Neural cell (in vitro differentiated cells): ENCODE results near the gene P2RY6. TPM values are rescaled to one million over a fixed set of nuclear protein-coding genes. Genes with fewer than 3 reads are reported as not detected.

Experiments used
- H2AFZ ChIP-seq: fragments of 200-600, 300-800 bp; sonication (generic), shearing (Covaris generic); 2 replicates; pipeline ENCODE4 v1.6.0; 2014; ENCODE audit warnings: low read depth, mild to moderate bottlenecking, antibody characterized with exemption, low read length, moderate library complexity
- H3F3A ChIP-seq: fragments of 200-600 bp; shearing (Covaris generic); 2 replicates; pipeline ENCODE4 v1.6.1; 2016; ENCODE audit warnings: mild to moderate bottlenecking, moderate library complexity, mixed read lengths, antibody characterized with exemption, low read length; ENCODE audit not compliant: insufficient read depth, poor library complexity, severe bottlenecking
- H3K27ac ChIP-seq: fragments of 200-600, 300-800 bp; sonication (generic), shearing (Covaris generic); 2 replicates; pipeline ENCODE4 v1.5.1; 2014; ENCODE audit warnings: mild to moderate bottlenecking, low read length, moderate library complexity
- H3K27me3 ChIP-seq: fragments of 300-800, 200-600 bp; sonication (generic), shearing (Covaris generic); 2 replicates; pipeline ENCODE4 v1.6.0; 2014; ENCODE audit warnings: mild to moderate bottlenecking, low read depth, low read length, moderate library complexity; ENCODE audit not compliant: insufficient read depth
- H3K36me3 ChIP-seq: fragments of 300-800, 200-600 bp; sonication (generic), shearing (Covaris generic); 2 replicates; pipeline ENCODE4 v1.5.1; 2014; ENCODE audit warnings: mild to moderate bottlenecking, antibody characterized with exemption, low read length, moderate library complexity; ENCODE audit not compliant: insufficient read depth
- H3K4me2 ChIP-seq: fragments of 300-800, 200-600 bp; sonication (generic), shearing (Covaris generic); 2 replicates; pipeline ENCODE4 v1.6.0; 2014; ENCODE audit warnings: mild to moderate bottlenecking, low read length
- H3K4me3 ChIP-seq: fragments of 300-800, 200-600 bp; sonication (generic), shearing (Covaris generic); 2 replicates; pipeline ENCODE4 v1.5.1; 2014; ENCODE audit warnings: mild to moderate bottlenecking, low read length, moderate library complexity
- H3K79me2 ChIP-seq: fragments of 200-600 bp; shearing (Covaris generic); replicated peaks from 2 replicates; pipeline ENCODE4 v1.6.0; 2014; ENCODE audit warnings: mild to moderate bottlenecking, low read length, moderate library complexity; ENCODE audit not compliant: insufficient read depth
- H3K9ac ChIP-seq: fragments of 300-800, 200-600 bp; sonication (generic), shearing (Covaris generic); 2 replicates; pipeline ENCODE4 v1.6.1; 2016; ENCODE audit warnings: mild to moderate bottlenecking, low read length, mixed read lengths
- H3K9me2 ChIP-seq: fragments of 200-600 bp; shearing (Covaris generic); 2 replicates; pipeline ENCODE4 v1.6.1; 2016; ENCODE audit warnings: mild to moderate bottlenecking, low read length, mixed read lengths; ENCODE audit not compliant: insufficient read depth
- H3K9me3 ChIP-seq: fragments of 200-600, 300-800 bp; sonication (generic), shearing (Covaris generic); 2 replicates; pipeline ENCODE4 v1.6.1; 2016; ENCODE audit warnings: mild to moderate bottlenecking, mixed run types, low read length, moderate library complexity, mixed read lengths
- H4K20me1 ChIP-seq: fragments of 200-600 bp; shearing (Covaris generic); 2 replicates; pipeline ENCODE4 v1.6.1; 2016; ENCODE audit warnings: mild to moderate bottlenecking, mixed run types; ENCODE audit not compliant: insufficient read depth
- EP300 ChIP-seq: fragments of 450-650 bp; conservative IDR thresholded peaks from 2 replicates; pipeline ENCODE4 v1.6.1; 2014; ENCODE audit warnings: antibody characterized with exemption, mild to moderate bottlenecking, moderate library complexity; ENCODE audit not compliant: poor library complexity, severe bottlenecking
- EZH2 ChIP-seq: fragments of 200-600, 300-800 bp; shearing (Covaris generic), sonication (generic); IDR thresholded peaks from 2 replicates; pipeline ENCODE4 v1.6.1; 2014; ENCODE audit warnings: antibody characterized with exemption, low read length, borderline replicate concordance, mild to moderate bottlenecking; ENCODE audit not compliant: insufficient read depth, poor library complexity, severe bottlenecking
- MXI1 ChIP-seq: fragments of 450-650 bp; conservative IDR thresholded peaks from 2 replicates; pipeline ENCODE4 v1.6.1; 2014; ENCODE audit warnings: antibody characterized with exemption, mild to moderate bottlenecking; ENCODE audit not compliant: poor library complexity, severe bottlenecking
- POLR2AphosphoS5 ChIP-seq: IDR thresholded peaks from 2 replicates; pipeline ENCODE4 v1.6.1; 2012
- RAD21 ChIP-seq: fragments of 450-650 bp; conservative IDR thresholded peaks from 2 replicates; pipeline ENCODE4 v1.6.1; 2014; ENCODE audit warnings: antibody characterized with exemption, mild to moderate bottlenecking, moderate library complexity
- SMC3 ChIP-seq: fragments of 450-650 bp; conservative IDR thresholded peaks from 2 replicates; pipeline ENCODE4 v1.6.1; 2014; ENCODE audit warnings: antibody characterized with exemption, mild to moderate bottlenecking, moderate library complexity; ENCODE audit not compliant: poor library complexity
- TAF1 ChIP-seq: IDR thresholded peaks from 2 replicates; pipeline ENCODE4 v1.6.1; 2012; ENCODE audit warnings: low read depth
- polyA plus RNA-seq: library from polyadenylated mRNA; depleted of rRNA; stranded (reverse); fragments of >200 nt; gene quantifications from 2 replicates; pipeline ENCODE4 v1.2.3, GENCODE V29; 2014
- TF ChIP-seq, protein P1 (sequence below): fragments of 450-650 bp; IDR thresholded peaks from 2 replicates; pipeline ENCODE4 v1.5.1; 2014; ENCODE audit warnings: antibody characterized with exemption, mild to moderate bottlenecking, moderate library complexity; ENCODE audit not compliant: poor library complexity, severe bottlenecking
- TF ChIP-seq, protein P2 (sequence below): IDR thresholded peaks from 2 replicates; pipeline ENCODE4 v1.6.1; 2012; ENCODE audit warnings: borderline replicate concordance

Gene P2RY6
- polyA plus RNA-seq, 1 donor from 2014 or later = not detected

DNA sequence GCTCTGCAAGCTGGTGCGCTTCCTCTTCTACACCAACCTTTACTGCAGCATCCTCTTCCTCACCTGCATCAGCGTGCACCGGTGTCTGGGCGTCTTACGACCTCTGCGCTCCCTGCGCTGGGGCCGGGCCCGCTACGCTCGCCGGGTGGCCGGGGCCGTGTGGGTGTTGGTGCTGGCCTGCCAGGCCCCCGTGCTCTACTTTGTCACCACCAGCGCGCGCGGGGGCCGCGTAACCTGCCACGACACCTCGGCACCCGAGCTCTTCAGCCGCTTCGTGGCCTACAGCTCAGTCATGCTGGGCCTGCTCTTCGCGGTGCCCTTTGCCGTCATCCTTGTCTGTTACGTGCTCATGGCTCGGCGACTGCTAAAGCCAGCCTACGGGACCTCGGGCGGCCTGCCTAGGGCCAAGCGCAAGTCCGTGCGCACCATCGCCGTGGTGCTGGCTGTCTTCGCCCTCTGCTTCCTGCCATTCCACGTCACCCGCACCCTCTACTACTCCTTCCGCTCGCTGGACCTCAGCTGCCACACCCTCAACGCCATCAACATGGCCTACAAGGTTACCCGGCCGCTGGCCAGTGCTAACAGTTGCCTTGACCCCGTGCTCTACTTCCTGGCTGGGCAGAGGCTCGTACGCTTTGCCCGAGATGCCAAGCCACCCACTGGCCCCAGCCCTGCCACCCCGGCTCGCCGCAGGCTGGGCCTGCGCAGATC lies 37.5 kb upstream of the P2RY6 start:
- Histone ChIP-seq H3K36me3 (no peaks in the 10 kb centered on the region), H3K9me3 (no peaks in the 10 kb centered on the region), H3F3A (no peaks in the 10 kb centered on the region), H3K4me3 (no peak overlapping the region), H3K79me2 (no peaks in the 10 kb centered on the region), H3K4me2 (no peak overlapping the region), H3K27me3 (no peaks in the 10 kb centered on the region), H4K20me1 (no peaks in the 10 kb centered on the region), H2AFZ (no peak overlapping the region), H3K9ac (no peak overlapping the region), H3K9me2 (no peaks in the 10 kb centered on the region), H3K27ac (no peak overlapping the region)
- TF ChIP-seq EP300 = no peak
- TF ChIP-seq, protein P1, sequence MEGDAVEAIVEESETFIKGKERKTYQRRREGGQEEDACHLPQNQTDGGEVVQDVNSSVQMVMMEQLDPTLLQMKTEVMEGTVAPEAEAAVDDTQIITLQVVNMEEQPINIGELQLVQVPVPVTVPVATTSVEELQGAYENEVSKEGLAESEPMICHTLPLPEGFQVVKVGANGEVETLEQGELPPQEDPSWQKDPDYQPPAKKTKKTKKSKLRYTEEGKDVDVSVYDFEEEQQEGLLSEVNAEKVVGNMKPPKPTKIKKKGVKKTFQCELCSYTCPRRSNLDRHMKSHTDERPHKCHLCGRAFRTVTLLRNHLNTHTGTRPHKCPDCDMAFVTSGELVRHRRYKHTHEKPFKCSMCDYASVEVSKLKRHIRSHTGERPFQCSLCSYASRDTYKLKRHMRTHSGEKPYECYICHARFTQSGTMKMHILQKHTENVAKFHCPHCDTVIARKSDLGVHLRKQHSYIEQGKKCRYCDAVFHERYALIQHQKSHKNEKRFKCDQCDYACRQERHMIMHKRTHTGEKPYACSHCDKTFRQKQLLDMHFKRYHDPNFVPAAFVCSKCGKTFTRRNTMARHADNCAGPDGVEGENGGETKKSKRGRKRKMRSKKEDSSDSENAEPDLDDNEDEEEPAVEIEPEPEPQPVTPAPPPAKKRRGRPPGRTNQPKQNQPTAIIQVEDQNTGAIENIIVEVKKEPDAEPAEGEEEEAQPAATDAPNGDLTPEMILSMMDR = no peak
- TF ChIP-seq MXI1 = no peak
- no peak for TF ChIP-seq TAF1
- no peak for TF ChIP-seq RAD21
- TF ChIP-seq EZH2 = no peak
- TF ChIP-seq, protein P2, sequence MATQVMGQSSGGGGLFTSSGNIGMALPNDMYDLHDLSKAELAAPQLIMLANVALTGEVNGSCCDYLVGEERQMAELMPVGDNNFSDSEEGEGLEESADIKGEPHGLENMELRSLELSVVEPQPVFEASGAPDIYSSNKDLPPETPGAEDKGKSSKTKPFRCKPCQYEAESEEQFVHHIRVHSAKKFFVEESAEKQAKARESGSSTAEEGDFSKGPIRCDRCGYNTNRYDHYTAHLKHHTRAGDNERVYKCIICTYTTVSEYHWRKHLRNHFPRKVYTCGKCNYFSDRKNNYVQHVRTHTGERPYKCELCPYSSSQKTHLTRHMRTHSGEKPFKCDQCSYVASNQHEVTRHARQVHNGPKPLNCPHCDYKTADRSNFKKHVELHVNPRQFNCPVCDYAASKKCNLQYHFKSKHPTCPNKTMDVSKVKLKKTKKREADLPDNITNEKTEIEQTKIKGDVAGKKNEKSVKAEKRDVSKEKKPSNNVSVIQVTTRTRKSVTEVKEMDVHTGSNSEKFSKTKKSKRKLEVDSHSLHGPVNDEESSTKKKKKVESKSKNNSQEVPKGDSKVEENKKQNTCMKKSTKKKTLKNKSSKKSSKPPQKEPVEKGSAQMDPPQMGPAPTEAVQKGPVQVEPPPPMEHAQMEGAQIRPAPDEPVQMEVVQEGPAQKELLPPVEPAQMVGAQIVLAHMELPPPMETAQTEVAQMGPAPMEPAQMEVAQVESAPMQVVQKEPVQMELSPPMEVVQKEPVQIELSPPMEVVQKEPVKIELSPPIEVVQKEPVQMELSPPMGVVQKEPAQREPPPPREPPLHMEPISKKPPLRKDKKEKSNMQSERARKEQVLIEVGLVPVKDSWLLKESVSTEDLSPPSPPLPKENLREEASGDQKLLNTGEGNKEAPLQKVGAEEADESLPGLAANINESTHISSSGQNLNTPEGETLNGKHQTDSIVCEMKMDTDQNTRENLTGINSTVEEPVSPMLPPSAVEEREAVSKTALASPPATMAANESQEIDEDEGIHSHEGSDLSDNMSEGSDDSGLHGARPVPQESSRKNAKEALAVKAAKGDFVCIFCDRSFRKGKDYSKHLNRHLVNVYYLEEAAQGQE = no peak
- TF ChIP-seq POLR2AphosphoS5 = no peak
- no peak for TF ChIP-seq SMC3

DNA sequence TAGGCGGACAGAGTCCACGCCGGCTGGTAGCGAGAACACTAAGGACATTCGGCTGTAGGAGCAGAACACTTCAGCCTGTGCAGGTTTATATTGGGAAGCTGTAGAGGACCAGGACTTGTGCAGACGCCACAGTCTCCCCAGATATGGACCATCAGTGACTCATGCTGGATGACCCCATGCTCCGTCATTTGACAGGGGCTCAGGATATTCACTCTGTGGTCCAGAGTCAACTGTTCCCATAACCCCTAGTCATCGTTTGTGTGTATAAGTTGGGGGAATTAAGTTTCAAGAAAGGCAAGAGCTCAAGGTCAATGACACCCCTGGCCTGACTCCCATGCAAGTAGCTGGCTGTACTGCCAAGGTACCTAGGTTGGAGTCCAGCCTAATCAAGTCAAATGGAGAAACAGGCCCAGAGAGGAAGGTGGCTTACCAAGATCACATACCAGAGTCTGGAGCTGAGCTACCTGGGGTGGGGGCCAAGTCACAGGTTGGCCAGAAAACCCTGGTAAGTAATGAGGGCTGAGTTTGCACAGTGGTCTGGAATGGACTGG lies 36.8 kb upstream of the P2RY6 start:
- no peaks in the 10 kb centered on the region for H3F3A ChIP-seq
- no peak for TF ChIP-seq RAD21
- TF ChIP-seq POLR2AphosphoS5 = no peak
- TF ChIP-seq, protein P2 = no peak
- no peak for TF ChIP-seq SMC3
- TF ChIP-seq MXI1 = no peak
- TF ChIP-seq TAF1 = no peak
- no peak overlapping the region for H3K9ac ChIP-seq
- no peaks in the 10 kb centered on the region for H4K20me1 ChIP-seq
- H3K27me3 ChIP-seq = no peaks in the 10 kb centered on the region
- H3K4me2 ChIP-seq = no peak overlapping the region
- no peaks in the 10 kb centered on the region for H3K9me3 ChIP-seq
- no peak overlapping the region for H2AFZ ChIP-seq
- H3K4me3 ChIP-seq = no peak overlapping the region
- no peaks in the 10 kb centered on the region for H3K79me2 ChIP-seq
- H3K36me3 ChIP-seq = no peaks in the 10 kb centered on the region
- no peaks in the 10 kb centered on the region for H3K9me2 ChIP-seq
- H3K27ac ChIP-seq = no peak overlapping the region
